IMR-90 (cell line): ENCODE data around the gene TNFRSF21. TPM values are rescaled to one million over a fixed set of nuclear protein-coding genes. Genes with fewer than 3 reads are reported as not detected.

Experiments
- ATAC-seq: fragments of 200-7000 bp; cut with Tn5 transposase; 2 replicates; pipeline ENCODE4 v1.9.1; 2020; ENCODE audit warnings: low read depth, mild to moderate bottlenecking, moderate library complexity
- BruUV-seq: library from RNA; stranded (reverse); fragments of 400-500 nt; replicated peaks from 2 replicates; lab custom pipeline; 2021; lab: Mats Ljungman, UMichigan
- CTCF ChIA-PET: fragments of 300-600 bp; formaldehyde crosslinking; extraction: SDS; loops from one replicate; lab custom pipeline; 2021; ENCODE audit warnings: antibody characterized with exemption; lab: Yijun Ruan, JAX
- POLR2A ChIA-PET: fragments of 300-600 bp; sonication (Branson Sonifier 250); formaldehyde crosslinking; loops from one replicate; lab custom pipeline; 2022; ENCODE audit warnings: antibody characterized with exemption; ENCODE audit not compliant: unreplicated experiment; lab: Charles Lee
- DNase-seq: peaks from one replicate; pipeline ENCODE4 v3.0.0; 2013
- H2AFZ ChIP-seq: replicated peaks from 2 replicates; pipeline ENCODE3; 2013; ENCODE audit warnings: low read length, mild to moderate bottlenecking; ENCODE audit not compliant: poor library complexity
- H2AK5ac ChIP-seq: 2 replicates; pipeline ENCODE4 v1.6.1; 2013; ENCODE audit warnings: low read depth, low read length, inconsistent platforms
- H2AK9ac ChIP-seq: replicated peaks from 2 replicates; pipeline ENCODE3; 2013; ENCODE audit warnings: mild to moderate bottlenecking, low read depth, low read length, moderate library complexity; ENCODE audit not compliant: poor library complexity
- H2BK120ac ChIP-seq: 2 replicates; pipeline ENCODE4 v1.6.1; 2013; ENCODE audit warnings: low read depth, low read length, inconsistent platforms
- H2BK15ac ChIP-seq: 3 replicates; pipeline ENCODE4 v1.6.1; 2013; ENCODE audit warnings: low read depth, low read length, inconsistent platforms
- H2BK20ac ChIP-seq: 2 replicates; pipeline ENCODE4 v1.6.1; 2013; ENCODE audit warnings: low read depth, mild to moderate bottlenecking, inconsistent platforms, low read length, moderate library complexity
- H2BK5ac ChIP-seq: 2 replicates; pipeline ENCODE4 v1.6.1; 2013; ENCODE audit warnings: mild to moderate bottlenecking, low read depth, low read length, inconsistent platforms; ENCODE audit not compliant: poor library complexity, severe bottlenecking
- H3K14ac ChIP-seq: replicated peaks from 2 replicates; pipeline ENCODE4 v1.6.1; 2013; ENCODE audit warnings: low read depth, low read length, inconsistent platforms
- H3K18ac ChIP-seq: 2 replicates; pipeline ENCODE4 v1.6.1; 2013; ENCODE audit warnings: low read depth, low read length, control low read depth
- H3K23ac ChIP-seq: 2 replicates; pipeline ENCODE4 v1.6.1; 2013; ENCODE audit warnings: low read depth, low read length, inconsistent platforms
- H3K27ac ChIP-seq: 2 replicates; pipeline ENCODE4 v1.5.1; 2013; ENCODE audit warnings: mild to moderate bottlenecking, control low read depth, low read length; ENCODE audit not compliant: insufficient read depth
- H3K27me3 ChIP-seq: 2 replicates; pipeline ENCODE4 v1.6.1; 2013; ENCODE audit warnings: low read length; ENCODE audit not compliant: control insufficient read depth, insufficient read depth
- H3K36me3 ChIP-seq: 2 replicates; pipeline ENCODE4 v1.6.1; 2013; ENCODE audit warnings: low read length, mixed read lengths; ENCODE audit not compliant: control insufficient read depth, insufficient read depth
- H3K4ac ChIP-seq: 2 replicates; pipeline ENCODE4 v1.6.1; 2013; ENCODE audit warnings: low read depth, low read length, inconsistent platforms
- H3K4me1 ChIP-seq: 2 replicates; pipeline ENCODE4 v1.6.1; 2013; ENCODE audit warnings: low read length, mixed read lengths; ENCODE audit not compliant: control insufficient read depth, insufficient read depth
- H3K4me2 ChIP-seq: 2 replicates; pipeline ENCODE4 v1.6.1; 2013; ENCODE audit warnings: low read depth, mild to moderate bottlenecking, control low read depth, low read length, moderate library complexity
- H3K4me3 ChIP-seq: 2 replicates; pipeline ENCODE4 v1.5.1; 2013; ENCODE audit warnings: low read depth, mild to moderate bottlenecking, control low read depth, low read length, moderate library complexity; ENCODE audit not compliant: insufficient read depth
- H3K56ac ChIP-seq: 2 replicates; pipeline ENCODE4 v1.6.1; 2013; ENCODE audit warnings: low read length, inconsistent platforms; ENCODE audit not compliant: insufficient read depth; ENCODE audit errors: extremely low read depth
- H3K79me1 ChIP-seq, 2 experiments: 2 replicates each; pipeline ENCODE4 v1.6.1; 2013; ENCODE audit warnings: low read length in 2 of 2, inconsistent platforms in 1 of 2, low read depth in 1 of 2
- H3K9ac ChIP-seq: 2 replicates; pipeline ENCODE4 v1.6.1; 2013; ENCODE audit warnings: low read depth, low read length, control low read depth
- H3K9me1 ChIP-seq: 2 replicates; pipeline ENCODE4 v1.6.1; 2013; ENCODE audit warnings: low read length, inconsistent platforms; ENCODE audit not compliant: insufficient read depth
- H3K9me3 ChIP-seq: 2 replicates; pipeline ENCODE4 v1.6.1; 2013; ENCODE audit warnings: low read length; ENCODE audit not compliant: control insufficient read depth, insufficient read depth
- H4K20me1 ChIP-seq: 2 replicates; pipeline ENCODE4 v1.6.1; 2013; ENCODE audit warnings: low read length, inconsistent platforms; ENCODE audit not compliant: insufficient read depth
- H4K5ac ChIP-seq: 2 replicates; pipeline ENCODE4 v1.6.1; 2013; ENCODE audit warnings: mild to moderate bottlenecking, low read depth, low read length, control low read depth
- H4K8ac ChIP-seq, 2 experiments: 2 replicates each; pipeline ENCODE4 v1.6.1; 2013; ENCODE audit warnings: low read depth in 2 of 2, low read length in 2 of 2, control low read depth in 1 of 2, inconsistent platforms in 1 of 2
- H4K91ac ChIP-seq: 2 replicates; pipeline ENCODE4 v1.6.1; 2013; ENCODE audit warnings: low read depth, low read length, inconsistent platforms; ENCODE audit not compliant: insufficient read depth
- BHLHE40 ChIP-seq: fragments of 150-350 bp; IDR thresholded peaks from 2 replicates; pipeline ENCODE4 v1.6.1; 2016; ENCODE audit warnings: mild to moderate bottlenecking, low read depth, low read length
- CEBPB ChIP-seq: IDR thresholded peaks from 2 replicates; pipeline ENCODE4 v1.6.1; 2012; ENCODE audit warnings: low read depth, low read length, improper control_type of control experiment
- CHD1 ChIP-seq: IDR thresholded peaks from 2 replicates; pipeline ENCODE4 v1.6.1; 2012; ENCODE audit warnings: low read depth, low read length, improper control_type of control experiment
- FOS ChIP-seq: fragments of 150-350 bp; IDR thresholded peaks from 2 replicates; pipeline ENCODE4 v1.6.1; 2016; ENCODE audit warnings: low read depth, low read length
- MAFK ChIP-seq: IDR thresholded peaks from 2 replicates; pipeline ENCODE4 v1.6.1; 2012; ENCODE audit warnings: low read depth, low read length, improper control_type of control experiment
- MAZ ChIP-seq: IDR thresholded peaks from 2 replicates; pipeline ENCODE4 v1.6.1; 2012; ENCODE audit warnings: low read depth, mild to moderate bottlenecking, low read length, improper control_type of control experiment, moderate library complexity, borderline replicate concordance
- MXI1 ChIP-seq: IDR thresholded peaks from 2 replicates; pipeline ENCODE4 v1.6.1; 2012; ENCODE audit warnings: low read depth, mild to moderate bottlenecking, low read length, moderate library complexity, borderline replicate concordance
- NFE2L2 ChIP-seq: fragments of 150-350 bp; IDR thresholded peaks from 2 replicates; pipeline ENCODE4 v1.6.1; 2016; ENCODE audit warnings: low read depth, mild to moderate bottlenecking, low read length
- POLR2A ChIP-seq: IDR thresholded peaks from 2 replicates; pipeline ENCODE4 v1.6.1; 2012; ENCODE audit warnings: mild to moderate bottlenecking, low read depth, low read length
- RAD21 ChIP-seq: IDR thresholded peaks from 2 replicates; pipeline ENCODE4 v1.6.1; 2012; ENCODE audit warnings: low read length, improper control_type of control experiment
- RCOR1 ChIP-seq: IDR thresholded peaks from 2 replicates; pipeline ENCODE4 v1.6.1; 2012; ENCODE audit warnings: mild to moderate bottlenecking, low read length, improper control_type of control experiment; ENCODE audit not compliant: insufficient replicate concordance
- RFX5 ChIP-seq: IDR thresholded peaks from 2 replicates; pipeline ENCODE4 v1.8.0; 2012; ENCODE audit warnings: low read depth, mild to moderate bottlenecking, low read length, moderate library complexity
- SMC3 ChIP-seq: fragments of 150-350 bp; IDR thresholded peaks from 2 replicates; pipeline ENCODE4 v1.6.1; 2016; ENCODE audit warnings: low read depth, mild to moderate bottlenecking, antibody characterized with exemption, low read length, moderate library complexity
- WGBS, 2 experiments: methylation state at CpG; one replicate each; pipeline versions ENCODE4 v1.1.5 to v1.1.7; 2013; ENCODE audit warnings: missing lambda C conversion rate in 2 of 2; ENCODE audit not compliant: insufficient read length in 1 of 2; ENCODE audit errors: extremely low coverage in 2 of 2; 5-methylcytosine and 5-hydroxymethylcytosine counted together
- dilution Hi-C: fragments of 300-500 bp; cut with HindIII; formaldehyde crosslinking; loops from one replicate; pipeline ENCODE4 v1.14.3; 2018; ENCODE audit warnings: low sequenced_read_pairs; ENCODE audit not compliant: unreplicated experiment
- in situ Hi-C: fragments of 300-500 bp; cut with MboI; formaldehyde crosslinking; loops from 3 replicates; pipeline ENCODE4 v1.14.3; 2019; ENCODE audit warnings: low sequenced_read_pairs, inconsistent platforms, mixed read lengths
- intact Hi-C: fragments of 100-400 bp; cut with micrococcal nuclease; formaldehyde crosslinking; loops from 2 replicates; pipeline ENCODE4 v1.10.0; 2022
- polyA plus RNA-seq, 3 experiments: library from polyadenylated mRNA; depleted of rRNA; stranded (reverse); fragments of >200 nt; gene quantifications; 2 replicates each; pipeline ENCODE4 v1.2.3, GENCODE V29; 2012; ENCODE audit warnings: low replicate concordance in 1 of 3
- total RNA-seq: library from RNA; depleted of rRNA; stranded (reverse); fragments of >200 nt; gene quantifications from 2 replicates; pipeline ENCODE4 v1.2.3, GENCODE V29; 2012
- TF ChIP-seq, protein P1 (sequence below): fragments of 150-350 bp; IDR thresholded peaks from 2 replicates; pipeline ENCODE4 v1.6.1; 2017; ENCODE audit warnings: mild to moderate bottlenecking, antibody characterized with exemption, low read length, low read depth
- TF ChIP-seq, protein P2 (sequence below): conservative IDR thresholded peaks from 2 replicates; pipeline ENCODE4 v1.5.1; 2012; ENCODE audit warnings: mild to moderate bottlenecking, low read depth, low read length, improper control_type of control experiment
- TF ChIP-seq, protein P3 (sequence below): fragments of 150-350 bp; IDR thresholded peaks from 2 replicates; pipeline ENCODE4 v1.6.1; 2016; ENCODE audit warnings: low read depth, mild to moderate bottlenecking, low read length, moderate library complexity, borderline replicate concordance

TNFRSF21 gene
- total and polyA plus RNA-seq, 2 of the 4 experiments (the other 2 are of a cell fraction), result 2.9 to 6.9 TPM

DNA sequence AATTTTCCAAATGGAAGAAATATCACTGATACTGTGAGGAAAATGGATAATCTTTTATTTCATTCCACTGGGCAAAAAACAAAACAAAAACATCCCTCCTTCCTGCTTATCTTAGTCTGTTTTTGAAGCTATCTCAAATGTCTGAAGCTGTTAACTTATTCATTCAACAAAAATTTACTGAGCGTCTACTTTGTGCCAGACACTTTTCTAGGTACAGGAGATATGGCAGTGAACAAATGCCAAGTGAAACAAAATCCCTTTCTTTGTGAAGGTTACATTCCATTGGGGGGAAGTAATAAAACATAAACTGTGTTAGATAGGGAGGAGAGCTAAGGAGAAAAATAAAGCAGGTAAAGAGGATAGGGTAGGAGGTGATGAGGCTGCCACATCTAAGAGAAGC, 47.5 kb downstream of the TNFRSF21 start:
- no peak overlapping the region for H2AK9ac ChIP-seq
- H2AFZ ChIP-seq, result no peak overlapping the region
- no peaks in the 10 kb centered on the region for H3K9me3 ChIP-seq
- peaks cover 2% of the 10 kb centered on the region; the same call in 1 of the 2 replicates for H3K4me1 ChIP-seq
- no peak overlapping the region for H2BK120ac ChIP-seq
- TF ChIP-seq SMC3 (no peak), RCOR1 (no peak), POLR2A (no peak), FOS (no peak), RFX5 (no peak), NFE2L2 (no peak), CEBPB (no peak), BHLHE40 (no peak), MXI1 (no peak), CHD1 (no peak), MAZ (no peak), RAD21 (no peak), MAFK (no peak)
- TF ChIP-seq, protein P1, sequence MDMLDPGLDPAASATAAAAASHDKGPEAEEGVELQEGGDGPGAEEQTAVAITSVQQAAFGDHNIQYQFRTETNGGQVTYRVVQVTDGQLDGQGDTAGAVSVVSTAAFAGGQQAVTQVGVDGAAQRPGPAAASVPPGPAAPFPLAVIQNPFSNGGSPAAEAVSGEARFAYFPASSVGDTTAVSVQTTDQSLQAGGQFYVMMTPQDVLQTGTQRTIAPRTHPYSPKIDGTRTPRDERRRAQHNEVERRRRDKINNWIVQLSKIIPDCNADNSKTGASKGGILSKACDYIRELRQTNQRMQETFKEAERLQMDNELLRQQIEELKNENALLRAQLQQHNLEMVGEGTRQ, result no peak
- TF ChIP-seq, protein P2, sequence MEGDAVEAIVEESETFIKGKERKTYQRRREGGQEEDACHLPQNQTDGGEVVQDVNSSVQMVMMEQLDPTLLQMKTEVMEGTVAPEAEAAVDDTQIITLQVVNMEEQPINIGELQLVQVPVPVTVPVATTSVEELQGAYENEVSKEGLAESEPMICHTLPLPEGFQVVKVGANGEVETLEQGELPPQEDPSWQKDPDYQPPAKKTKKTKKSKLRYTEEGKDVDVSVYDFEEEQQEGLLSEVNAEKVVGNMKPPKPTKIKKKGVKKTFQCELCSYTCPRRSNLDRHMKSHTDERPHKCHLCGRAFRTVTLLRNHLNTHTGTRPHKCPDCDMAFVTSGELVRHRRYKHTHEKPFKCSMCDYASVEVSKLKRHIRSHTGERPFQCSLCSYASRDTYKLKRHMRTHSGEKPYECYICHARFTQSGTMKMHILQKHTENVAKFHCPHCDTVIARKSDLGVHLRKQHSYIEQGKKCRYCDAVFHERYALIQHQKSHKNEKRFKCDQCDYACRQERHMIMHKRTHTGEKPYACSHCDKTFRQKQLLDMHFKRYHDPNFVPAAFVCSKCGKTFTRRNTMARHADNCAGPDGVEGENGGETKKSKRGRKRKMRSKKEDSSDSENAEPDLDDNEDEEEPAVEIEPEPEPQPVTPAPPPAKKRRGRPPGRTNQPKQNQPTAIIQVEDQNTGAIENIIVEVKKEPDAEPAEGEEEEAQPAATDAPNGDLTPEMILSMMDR, result no peak
- TF ChIP-seq, protein P3, sequence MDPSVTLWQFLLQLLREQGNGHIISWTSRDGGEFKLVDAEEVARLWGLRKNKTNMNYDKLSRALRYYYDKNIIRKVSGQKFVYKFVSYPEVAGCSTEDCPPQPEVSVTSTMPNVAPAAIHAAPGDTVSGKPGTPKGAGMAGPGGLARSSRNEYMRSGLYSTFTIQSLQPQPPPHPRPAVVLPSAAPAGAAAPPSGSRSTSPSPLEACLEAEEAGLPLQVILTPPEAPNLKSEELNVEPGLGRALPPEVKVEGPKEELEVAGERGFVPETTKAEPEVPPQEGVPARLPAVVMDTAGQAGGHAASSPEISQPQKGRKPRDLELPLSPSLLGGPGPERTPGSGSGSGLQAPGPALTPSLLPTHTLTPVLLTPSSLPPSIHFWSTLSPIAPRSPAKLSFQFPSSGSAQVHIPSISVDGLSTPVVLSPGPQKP, result no peak
- ATAC-seq, result no peak
- in situ Hi-C loops (no loop called here), dilution Hi-C loops (no loop called here), intact Hi-C loops (no loop called here)
- H3K23ac ChIP-seq, result no peak overlapping the region
- H4K20me1 ChIP-seq, result no peaks in the 10 kb centered on the region
- H3K79me1 ChIP-seq, result peaks cover 0 to 5% of the 10 kb centered on the region in 2 experiments; a peak in 2 of 4 replicates
- H2AK5ac ChIP-seq, result no peak overlapping the region
- H3K4me2 ChIP-seq, result no peak overlapping the region
- H4K8ac ChIP-seq, result no peak overlapping the region
- no peak for DNase-seq
- H4K5ac ChIP-seq, result no peak overlapping the region
- H3K36me3 ChIP-seq, result no peaks in the 10 kb centered on the region
- H3K4ac ChIP-seq, result no peak overlapping the region
- POLR2A ChIA-PET, result no interaction called here
- no peak overlapping the region for H3K56ac ChIP-seq
- H3K4me3 ChIP-seq, result no peak overlapping the region
- no peak overlapping the region for H2BK5ac ChIP-seq
- H4K91ac ChIP-seq, result no peak overlapping the region
- H3K14ac ChIP-seq, result no peak overlapping the region
- H3K18ac ChIP-seq, result no peak overlapping the region
- no peak overlapping the region for H2BK20ac ChIP-seq
- H3K27me3 ChIP-seq, result no peaks in the 10 kb centered on the region
- no CpG with 5 or more reads among the region's 1 CpG for WGBS, 2 experiments
- BruUV-seq, result no TSS peak
- H3K9ac ChIP-seq, result no peak overlapping the region
- H2BK15ac ChIP-seq, result no peak overlapping the region
- peaks cover 3% of the 10 kb centered on the region; the same call in 1 of the 2 replicates for H3K9me1 ChIP-seq
- no peak overlapping the region for H3K27ac ChIP-seq
- CTCF ChIA-PET, result interaction anchor here (1.6 kb wide), 1 partner anchor 16 kb away, joined by 4 read pairs; no protein-coding TSS in a partner anchor
